HG03378 (cell line): ENCODE results near the gene KRTAP1-4.
"Not testable (repeated sequence)": the region's sequence is repeated elsewhere in the genome, so short reads cannot be mapped to it uniquely, and the experiment has no call there.

Experiments used
- ATAC-seq: cut with Tn5 transposase; IDR thresholded peaks from one replicate; pipeline ENCODE4 v1.9.1; 2021; ENCODE audit warnings: mild to moderate bottlenecking, moderate library complexity; ENCODE audit not compliant: unreplicated experiment

KRTAP1-4 gene

GRCh38 chr17:41048441-41048840 lies 18.4 kb upstream of the KRTAP1-4 start:
- no peak for ATAC-seq

GRCh38 chr17:41046735-41047465 lies 16.9 kb upstream of the KRTAP1-4 start, which contains the start of gene KRTAP2-1:
KRTAP2-1 (minus strand) TSS chr17:41047316; CDS start chr17:41047267, 49 bp downstream.
- ATAC-seq = not testable (repeated sequence)

DNA sequence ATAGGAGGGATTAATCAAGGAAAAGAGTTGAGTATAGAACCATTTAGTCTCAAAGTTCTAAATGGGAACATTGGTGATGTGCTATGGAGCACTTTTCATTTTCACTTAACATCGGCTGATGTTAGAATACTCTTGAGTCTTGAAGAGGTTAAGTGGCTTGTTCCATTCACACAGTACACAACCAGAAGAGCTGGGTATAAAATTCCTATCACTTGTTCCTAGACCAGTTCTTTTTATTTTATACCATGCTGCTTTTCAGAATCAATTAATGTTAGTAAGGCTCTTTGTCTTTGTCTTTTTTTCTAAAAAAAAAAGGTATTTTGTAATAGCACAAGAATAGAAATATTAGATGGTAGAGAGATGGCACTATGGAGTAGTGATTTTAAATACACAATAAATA lies 13.0 kb upstream of the KRTAP1-4 start:
- no peak for ATAC-seq

DNA sequence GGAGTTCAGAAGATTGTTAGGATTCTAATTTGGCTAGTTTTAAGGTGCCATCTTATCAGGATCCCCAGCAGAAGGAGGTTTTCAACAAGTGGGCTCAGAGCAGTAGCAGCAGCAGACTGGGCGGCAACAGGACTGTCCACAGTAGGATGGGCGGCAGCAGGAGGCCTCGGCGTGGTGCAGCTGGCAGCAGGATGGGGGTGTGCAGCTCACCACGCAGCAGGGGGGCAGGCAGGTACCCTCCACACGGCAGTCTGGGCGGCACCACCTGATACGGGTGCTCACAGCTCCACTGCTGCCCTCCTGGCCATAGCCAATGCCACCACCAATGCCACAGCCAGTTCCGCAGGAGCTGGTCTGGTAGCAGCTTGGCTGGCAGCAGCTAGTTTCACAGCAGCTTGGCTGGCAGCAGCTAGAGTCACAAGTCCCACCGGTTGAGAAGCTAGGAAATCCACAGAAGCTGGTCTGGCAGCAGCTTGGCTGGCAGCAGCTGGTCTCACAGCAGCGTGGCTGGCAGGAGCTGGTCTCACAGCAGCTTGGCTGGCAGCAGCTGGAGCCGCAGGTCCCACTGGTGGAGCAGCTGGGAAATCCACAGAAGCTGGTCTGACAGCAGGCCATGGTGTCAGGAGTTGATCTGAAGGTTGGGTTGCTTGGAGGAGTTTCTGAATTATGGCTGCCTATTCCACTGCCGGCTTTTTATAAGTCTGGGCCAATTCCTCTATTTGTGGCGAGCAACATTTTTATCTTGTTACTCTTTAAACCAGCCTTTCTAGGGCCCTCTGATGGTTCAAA lies 11.0 kb upstream of the KRTAP1-4 start, which contains the start of gene KRTAP1-1:
Gene KRTAP1-1 (minus strand): TSS at position 668 of the 789 bp plus-strand sequence. CDS start 53 bp downstream, at position 615.
- not testable (repeated sequence) for ATAC-seq

DNA sequence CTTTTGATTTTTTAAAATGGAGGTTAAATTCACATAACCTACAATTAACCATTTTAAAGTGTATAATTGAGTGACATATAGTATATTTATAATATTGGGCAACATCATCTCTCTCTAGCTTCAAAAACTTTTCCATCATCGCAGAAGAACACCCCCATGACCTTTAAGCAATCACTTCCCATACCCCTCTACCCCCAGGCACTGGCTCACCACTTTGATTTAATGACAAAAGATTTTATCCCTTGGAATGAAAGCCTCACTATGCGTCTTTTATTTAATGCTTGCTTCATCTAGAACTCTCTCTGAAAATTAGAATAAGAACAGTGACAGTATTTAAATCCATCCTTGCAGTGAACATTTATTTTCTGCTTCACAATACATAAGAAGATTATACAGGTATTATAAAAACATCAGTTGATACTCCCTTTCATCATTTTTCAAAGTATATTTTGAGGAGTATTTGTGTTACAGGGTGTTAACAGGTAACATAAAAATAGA lies 7.9 kb upstream of the KRTAP1-4 start:
- no peak for ATAC-seq

GRCh38 chr17:41034346-41034935 lies 4.4 kb upstream of the KRTAP1-4 start, which contains the start of gene KRTAP1-3:
KRTAP1-3 (minus strand) TSS chr17:41034874; CDS start chr17:41034821, 53 bp downstream.
- not testable (repeated sequence) for ATAC-seq

- ATAC-seq = no peak
These were observed 3.1 kb downstream of the KRTAP1-4 start, which contains the start of gene KRTAP1-5 for GRCh38 chr17:41026715-41027471. KRTAP1-5 (minus strand) TSS chr17:41027208; CDS start chr17:41027155, 53 bp downstream.

DNA sequence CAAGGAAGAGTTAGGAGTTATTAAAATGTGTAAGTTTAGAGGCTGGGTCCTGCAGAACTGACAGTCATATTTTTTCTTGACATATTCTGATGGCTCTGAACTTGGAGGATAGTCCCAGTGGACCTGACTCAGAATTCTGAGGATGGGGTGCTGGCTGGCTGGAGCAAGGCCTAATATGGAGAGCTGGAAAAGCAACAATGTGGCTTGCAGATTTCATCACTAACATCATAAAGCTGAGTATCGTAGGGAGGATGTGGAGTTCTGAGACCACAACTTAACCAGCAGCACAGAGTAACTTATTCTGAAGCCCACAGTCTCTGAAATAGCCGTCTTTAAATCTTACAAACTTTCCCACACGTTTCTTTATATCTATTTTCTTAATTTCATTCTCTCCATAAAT lies 5.3 kb downstream of the KRTAP1-4 start:
- no peak for ATAC-seq

DNA sequence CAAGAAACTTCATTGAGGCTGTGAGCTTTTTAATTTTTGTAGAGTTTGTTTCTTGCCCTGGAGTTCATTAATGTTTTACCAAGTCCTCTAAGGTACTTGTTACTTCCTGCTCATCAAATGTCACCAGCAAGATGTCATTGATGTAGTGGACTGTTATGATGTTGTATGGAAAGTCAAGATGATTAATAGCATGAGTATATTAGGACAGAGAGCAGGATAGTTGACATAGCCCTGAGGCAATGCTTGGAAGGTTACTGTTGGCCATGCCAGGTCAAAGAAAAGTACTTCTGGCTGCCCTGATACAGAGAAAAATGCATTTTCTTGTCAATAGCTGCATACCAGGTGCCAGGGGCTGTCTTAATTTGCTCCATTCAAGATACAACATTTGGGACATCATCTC lies 9.7 kb downstream of the KRTAP1-4 start:
- no peak for ATAC-seq

DNA sequence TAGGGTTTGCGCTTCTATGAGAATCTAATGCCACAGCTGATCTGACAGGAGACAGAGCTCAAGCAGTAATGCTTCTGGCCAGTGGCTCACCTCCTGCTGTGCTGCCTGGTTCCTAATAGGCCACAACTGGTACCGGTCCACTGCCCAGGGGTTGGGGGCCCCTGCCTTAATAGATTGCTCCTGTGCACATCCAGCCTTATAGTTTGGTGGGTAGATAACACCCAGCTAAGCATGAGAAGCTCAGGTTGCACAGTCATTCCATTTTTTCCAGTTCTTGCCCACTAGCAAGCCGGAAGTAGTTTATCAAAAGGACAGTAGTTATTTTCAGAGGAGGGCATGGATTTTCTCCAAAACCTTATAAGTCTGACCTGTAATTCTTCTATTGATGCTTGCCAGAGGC lies 10.6 kb downstream of the KRTAP1-4 start:
- no peak for ATAC-seq

GRCh38 chr17:41018541-41018940 lies 11.5 kb downstream of the KRTAP1-4 start:
- no peak for ATAC-seq

- ATAC-seq = no peak
These were observed 13.3 kb downstream of the KRTAP1-4 start for GRCh38 chr17:41016578-41017215.

DNA sequence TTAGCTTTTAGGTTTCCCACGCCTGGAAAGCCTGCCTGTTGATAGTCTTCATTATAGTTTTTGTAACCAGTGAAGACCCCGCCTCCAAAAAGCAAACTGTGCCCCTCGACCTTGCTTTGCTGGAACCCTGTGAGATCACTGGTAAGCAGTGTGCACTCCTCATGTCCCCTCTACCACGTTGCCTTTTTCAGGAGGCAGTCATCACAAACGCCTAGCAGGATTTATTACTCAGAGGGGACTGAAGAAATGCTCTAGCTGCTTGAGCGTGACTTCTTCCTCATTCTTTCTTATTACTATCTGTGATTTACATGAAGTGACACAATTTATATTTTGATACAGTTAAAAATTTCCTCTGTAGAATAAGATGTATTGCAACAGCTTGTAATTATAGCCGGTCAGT lies 14.5 kb downstream of the KRTAP1-4 start:
- ATAC-seq = no peak

- no peak for ATAC-seq
These were observed 16.4 kb downstream of the KRTAP1-4 start for GRCh38 chr17:41013606-41014005.

- ATAC-seq = no peak
These were observed 16.8 kb downstream of the KRTAP1-4 start for GRCh38 chr17:41013181-41013580.

- no peak for ATAC-seq
These were observed 17.5 kb downstream of the KRTAP1-4 start for GRCh38 chr17:41012326-41013120.

DNA sequence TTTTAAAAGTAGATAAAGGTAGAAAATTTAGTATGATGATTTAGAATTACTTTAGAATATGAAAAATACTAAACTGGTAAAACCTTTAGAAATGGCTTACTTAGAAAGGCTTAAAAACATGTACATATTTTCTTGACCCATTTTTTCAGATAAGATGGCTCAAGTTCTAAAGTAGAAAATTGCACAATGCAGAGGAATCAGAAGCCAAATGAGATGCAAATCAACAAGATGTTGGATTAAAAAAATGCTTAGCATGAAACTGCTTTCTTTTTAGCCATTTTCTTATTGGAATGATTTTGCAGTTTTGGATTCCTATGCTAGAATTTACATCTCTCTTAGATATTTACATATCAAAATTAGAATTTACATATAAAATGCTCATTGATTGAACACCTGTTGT lies 19.6 kb downstream of the KRTAP1-4 start:
- ATAC-seq = no peak

DNA sequence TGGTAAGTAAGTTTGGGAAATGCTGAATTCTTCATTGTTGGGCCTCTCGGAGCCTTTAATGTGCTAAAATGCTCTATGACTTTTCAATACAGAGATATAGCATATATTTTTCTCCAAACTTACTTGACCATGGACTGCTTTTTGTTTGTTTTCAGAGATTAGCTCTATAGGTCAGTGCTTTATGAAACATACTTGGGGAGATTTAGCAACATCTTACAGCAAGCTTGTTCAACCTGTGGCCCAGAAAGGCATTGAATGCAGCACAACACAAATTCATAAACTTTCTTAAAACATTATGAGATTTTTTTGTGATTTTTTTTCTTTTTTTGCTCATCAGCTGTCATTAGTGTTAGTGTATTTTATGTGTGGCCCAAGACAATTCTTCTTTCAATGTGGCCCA lies 20.1 kb downstream of the KRTAP1-4 start:
- no peak for ATAC-seq

DNA sequence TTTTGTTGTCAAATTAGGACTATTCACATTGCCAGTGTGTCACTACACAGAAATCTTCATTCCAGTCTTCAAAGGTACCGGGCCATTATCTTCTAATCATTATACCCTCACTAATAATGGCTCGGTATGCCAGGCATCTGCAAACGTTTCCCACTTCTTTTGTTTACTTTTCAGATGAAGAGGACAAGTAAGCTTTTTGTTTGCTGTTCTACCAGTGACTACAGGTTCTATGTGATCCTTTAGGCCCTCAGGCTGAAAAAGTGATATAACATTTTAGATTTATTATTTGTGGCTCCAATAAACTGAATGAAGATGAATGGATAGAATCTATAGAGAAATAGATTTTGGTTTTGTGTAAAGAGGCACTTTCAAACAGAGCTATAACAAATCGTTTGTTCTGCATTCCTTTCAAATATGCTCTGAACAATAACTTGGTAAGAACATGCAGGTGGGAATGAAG lies 20.7 kb downstream of the KRTAP1-4 start:
- ATAC-seq = no peak
